ENCODE data around the gene IL1RAPL2.
"Not testable (repeated sequence)": the region's sequence is repeated elsewhere in the genome, so short reads cannot be mapped to it uniquely, and the experiment has no call there.

The IL1RAPL2 gene

GRCh38 chrX:105179644-105180043 is 613.6 kb downstream of the IL1RAPL2 start:
- DNase-seq (ENCODE audit: low read depth) = no peak

GRCh38 chrX:105189093-105189492 is 623.1 kb downstream of the IL1RAPL2 start:
- no peak for DNase-seq (ENCODE audit: low read depth)

- no peak for DNase-seq (ENCODE audit: low read depth)
These were observed 624.4 kb downstream of the IL1RAPL2 start for GRCh38 chrX:105190252-105190853.

GRCh38 chrX:105191878-105192277 is 625.9 kb downstream of the IL1RAPL2 start:
- DNase-seq (ENCODE audit: low read depth) = no peak

GRCh38 chrX:105209406-105209805 is 643.4 kb downstream of the IL1RAPL2 start:
- no peak for DNase-seq (ENCODE audit: low read depth)

GRCh38 chrX:105210258-105210657 is 644.3 kb downstream of the IL1RAPL2 start:
- DNase-seq (ENCODE audit: low read depth) = no peak

- no peak for DNase-seq (ENCODE audit: low read depth)
These were observed 645.1 kb downstream of the IL1RAPL2 start for GRCh38 chrX:105211066-105211575.

GRCh38 chrX:105219454-105220401 is 653.7 kb downstream of the IL1RAPL2 start:
- no peak for DNase-seq (ENCODE audit: low read depth)

GRCh38 chrX:105220636-105221035 is 654.6 kb downstream of the IL1RAPL2 start, which contains the start of gene TEX13A:
TSS of gene TEX13A (minus strand) at chrX:105220694. CDS start at chrX:105220397, 297 bp downstream.
- no peak for DNase-seq (ENCODE audit: low read depth)

- DNase-seq (ENCODE audit: low read depth) = no peak
These were observed 655.4 kb downstream of the IL1RAPL2 start for GRCh38 chrX:105221374-105221773.

GRCh38 chrX:105226499-105226898 is 660.5 kb downstream of the IL1RAPL2 start:
- DNase-seq (ENCODE audit: low read depth) = no peak

GRCh38 chrX:105228602-105229001 is 662.6 kb downstream of the IL1RAPL2 start:
- no peak for DNase-seq (ENCODE audit: low read depth)

GRCh38 chrX:105229146-105229545 is 663.1 kb downstream of the IL1RAPL2 start:
- no peak for DNase-seq (ENCODE audit: low read depth)

- DNase-seq (ENCODE audit: low read depth) = not testable (repeated sequence)
These were observed 671.4 kb downstream of the IL1RAPL2 start for GRCh38 chrX:105237407-105237806.

GRCh38 chrX:105241056-105241455 is 675.1 kb downstream of the IL1RAPL2 start:
- DNase-seq (ENCODE audit: low read depth) = no peak

GRCh38 chrX:105260291-105261043 is 694.5 kb downstream of the IL1RAPL2 start:
- DNase-seq (ENCODE audit: low read depth) = no peak

GRCh38 chrX:105263171-105263570 is 697.2 kb downstream of the IL1RAPL2 start:
- DNase-seq (ENCODE audit: low read depth) = no peak

GRCh38 chrX:105263801-105264200 is 697.8 kb downstream of the IL1RAPL2 start:
- no peak for DNase-seq (ENCODE audit: low read depth)

GRCh38 chrX:105265093-105265492 is 699.1 kb downstream of the IL1RAPL2 start:
- no peak for DNase-seq (ENCODE audit: low read depth)

GRCh38 chrX:105266456-105266855 is 700.5 kb downstream of the IL1RAPL2 start:
- no peak for DNase-seq (ENCODE audit: low read depth)

GRCh38 chrX:105267167-105267566 is 701.2 kb downstream of the IL1RAPL2 start:
- no peak for DNase-seq (ENCODE audit: low read depth)

GRCh38 chrX:105269386-105269785 is 703.4 kb downstream of the IL1RAPL2 start:
- DNase-seq (ENCODE audit: low read depth) = no peak
